Vagina (tissue), 2 donors: Measurements from ENCODE around the gene LRRC4B.

Source experiments
- CTCF ChIP-seq, 3 experiments: fragments of 450-650 bp in 2 of 3; fragments of 200-600 bp in 1 of 3; sonication (generic) in 1 of 3; IDR thresholded peaks; one replicate each; pipeline ENCODE4 v1.5.1; 2017 to 2019; ENCODE audit warnings: antibody characterized with exemption in 3 of 3, mild to moderate bottlenecking in 2 of 3, moderate library complexity in 2 of 3
- POLR2A ChIP-seq, 2 donors: fragments of 450-650 bp; IDR thresholded peaks; one replicate each; pipeline ENCODE4 v1.6.1; 2017; ENCODE audit warnings: antibody characterized with exemption in 2 of 2, mild to moderate bottlenecking in 2 of 2, moderate library complexity in 2 of 2
- POLR2AphosphoS5 ChIP-seq, 2 donors: sonication (generic); formaldehyde crosslinking; IDR thresholded peaks; one replicate each; pipeline ENCODE4 v1.9.0; 2017; ENCODE audit warnings: antibody characterized with exemption in 2 of 2, mild to moderate bottlenecking in 2 of 2, low read depth in 1 of 2; ENCODE audit not compliant: insufficient read depth in 1 of 2

- TF ChIP-seq CTCF (IDR thresholded peaks at IDR 0.05) (no peak), POLR2A (IDR thresholded peaks at IDR 0.05) (no peak), POLR2AphosphoS5 (IDR thresholded peaks at IDR 0.05; ENCODE audit: insufficient read depth in 1 of 2, low read depth in 1 of 2) (no peak)
These were observed 8.6 kb downstream of the LRRC4B start for GRCh38 chr19:50559636-50560035.
